HepG2 (cell line): ENCODE measurements around the gene XK. TPM values are rescaled to one million over a fixed set of nuclear protein-coding genes. Genes with fewer than 3 reads are reported as not detected.

Source experiments
- ATAC-seq: fragments of 200-7000 bp; cut with Tn5 transposase; 3 replicates; pipeline ENCODE4 v1.9.1; 2020; ENCODE audit warnings: mild to moderate bottlenecking, moderate library complexity
- Bru-seq: library from RNA; stranded (reverse); fragments of 400-500 nt; gene quantifications from one replicate; lab custom pipeline; 2021; lab: Mats Ljungman, UMichigan
- BruChase-seq, 2 experiments: library from RNA; stranded (reverse); fragments of 400-500 nt; gene quantifications; one replicate each; lab custom pipeline; 2021; lab: Mats Ljungman, UMichigan
- BruUV-seq: library from RNA; stranded (reverse); fragments of 400-500 nt; replicated peaks from 2 replicates; lab custom pipeline; 2021; lab: Mats Ljungman, UMichigan
- CTCF ChIA-PET: fragments of 300-600 bp; formaldehyde crosslinking; extraction: SDS; loops from one replicate; lab custom pipeline; 2021; ENCODE audit warnings: low total read pairs, inconsistent platforms, low intra/inter-chr PET ratio; lab: Yijun Ruan, JAX
- POLR2A ChIA-PET: fragments of 350-600 bp; sonication (Branson Sonifier 250); formaldehyde crosslinking; loops from one replicate; lab custom pipeline; 2020; ENCODE audit warnings: antibody characterized with exemption, inconsistent platforms; lab: Yijun Ruan, JAX
- DNase-seq: peaks from one replicate; pipeline ENCODE4 v3.0.0-alpha.2; 2015; ENCODE audit warnings: low spot score
- FAIRE-seq: peaks from 3 replicates; lab custom pipeline; 2011; peaks lifted over from hg19 to GRCh38; lab: Jason Lieb, UNC
- H2AFZ ChIP-seq: one replicate; pipeline ENCODE4 v1.6.1; 2011; ENCODE audit warnings: low read length, inconsistent platforms
- H3K27ac ChIP-seq: fragments of 300-600 bp; 3 replicates; pipeline ENCODE4 v1.8.0; 2011; ENCODE audit warnings: mixed run types, mild to moderate bottlenecking, mixed read lengths, low read length, inconsistent platforms; ENCODE audit not compliant: insufficient read depth; ENCODE audit errors: extremely low read length
- H3K27me3 ChIP-seq, 2 experiments: fragments of 200-600 bp in 1 of 2; 2 replicates in 1 of 2; 3 replicates in 1 of 2; pipeline versions ENCODE4 v1.6.0 to v1.8.0; 2011; ENCODE audit warnings: low read length in 2 of 2, mild to moderate bottlenecking in 2 of 2, moderate library complexity in 2 of 2, inconsistent platforms in 1 of 2; ENCODE audit not compliant: insufficient read depth in 2 of 2, control insufficient read depth in 1 of 2
- H3K36me3 ChIP-seq, 2 experiments: fragments of 200-600 bp in 1 of 2; replicated peaks in 1 of 2; 2 replicates in 1 of 2; 3 replicates in 1 of 2; pipeline versions ENCODE4 v1.5.1 to v1.8.0; 2011; ENCODE audit warnings: low read length in 2 of 2, inconsistent platforms in 1 of 2; ENCODE audit not compliant: insufficient read depth in 2 of 2, control insufficient read depth in 1 of 2
- H3K4me1 ChIP-seq: 2 replicates; pipeline ENCODE4 v1.5.1; 2012; ENCODE audit warnings: low read length, inconsistent platforms; ENCODE audit not compliant: insufficient read depth
- H3K4me2 ChIP-seq: 2 replicates; pipeline ENCODE4 v1.6.0; 2011; ENCODE audit warnings: low read depth, low read length, inconsistent platforms
- H3K4me3 ChIP-seq, 3 experiments: fragments of 200-600 bp in 1 of 3; sonication (generic), shearing (Covaris generic) in 1 of 3; replicated peaks in 1 of 3; 2 replicates each; pipeline ENCODE4 v1.5.1; 2011 to 2016; ENCODE audit warnings: low read length in 3 of 3, inconsistent platforms in 2 of 3, low read depth in 2 of 3, mild to moderate bottlenecking in 2 of 3, control low read depth in 1 of 3, mixed read lengths in 1 of 3; ENCODE audit not compliant: insufficient read depth in 1 of 3
- H3K79me2 ChIP-seq: one replicate; pipeline ENCODE4 v1.6.1; 2011; ENCODE audit warnings: low read length, inconsistent platforms; ENCODE audit not compliant: insufficient read depth
- H3K9ac ChIP-seq: 2 replicates; pipeline ENCODE4 v1.6.0; 2011; ENCODE audit warnings: mild to moderate bottlenecking, low read depth, low read length, inconsistent platforms; ENCODE audit not compliant: insufficient read depth
- H3K9me3 ChIP-seq: 2 replicates; pipeline ENCODE4 v1.5.1; 2012; ENCODE audit warnings: mild to moderate bottlenecking, low read length
- H4K20me1 ChIP-seq: 2 replicates; pipeline ENCODE4 v1.6.0; 2011; ENCODE audit warnings: inconsistent platforms, mild to moderate bottlenecking, low read length, moderate library complexity; ENCODE audit not compliant: insufficient read depth
- ATM ChIP-seq: fragments of 450-650 bp; IDR thresholded peaks from 2 replicates; pipeline ENCODE4 v1.7.1; 2017; ENCODE audit warnings: mild to moderate bottlenecking, borderline replicate concordance
- CEBPB ChIP-seq: IDR thresholded peaks from 2 replicates; pipeline ENCODE4 v1.6.1; 2011; ENCODE audit warnings: low read depth, low read length, improper control_type of control experiment, borderline replicate concordance
- KAT2B ChIP-seq: fragments of 150-350 bp; IDR thresholded peaks from 2 replicates; pipeline ENCODE4 v1.6.1; 2014; ENCODE audit warnings: low read depth, low read length, borderline replicate concordance
- MAZ ChIP-seq, 2 experiments: sonication (generic) in 1 of 2; formaldehyde crosslinking in 1 of 2; IDR thresholded peaks; 2 replicates each; pipeline versions ENCODE4 v1.5.0 to v1.6.1; 2012 to 2020; ENCODE audit warnings: low read depth in 2 of 2, mild to moderate bottlenecking in 2 of 2, borderline replicate concordance in 1 of 2, improper control_type of control experiment in 1 of 2, low read length in 1 of 2, missing genetic modification reagents in 1 of 2, moderate library complexity in 1 of 2
- MNT ChIP-seq: fragments of 450-650 bp; IDR thresholded peaks from 2 replicates; pipeline ENCODE4 v1.6.1; 2016
- MXD1 ChIP-seq: sonication (generic); formaldehyde crosslinking; IDR thresholded peaks from 2 replicates; pipeline ENCODE4 v1.4.0; 2020; ENCODE audit warnings: mild to moderate bottlenecking, missing genetic modification reagents
- NFKB2 ChIP-seq: sonication (generic); formaldehyde crosslinking; IDR thresholded peaks from 2 replicates; pipeline ENCODE4 v1.4.0; 2020; ENCODE audit warnings: missing genetic modification reagents, borderline replicate concordance
- TBX3 ChIP-seq: fragments of 450-650 bp; IDR thresholded peaks from 2 replicates; pipeline ENCODE4 v1.6.1; 2017; ENCODE audit warnings: antibody characterized with exemption, mild to moderate bottlenecking, inconsistent platforms, borderline replicate concordance
- ZC3H13 ChIP-seq: sonication (generic); formaldehyde crosslinking; IDR thresholded peaks from 2 replicates; pipeline ENCODE4 v1.8.1; 2023; ENCODE audit warnings: mild to moderate bottlenecking, missing genetic modification reagents, moderate library complexity
- ZMAT3 ChIP-seq: sonication (generic); formaldehyde crosslinking; conservative IDR thresholded peaks from 2 replicates; pipeline ENCODE4 v1.7.0; 2021; ENCODE audit warnings: missing genetic modification reagents
- WGBS: methylation state at CpG from one replicate; pipeline ENCODE4 v1.1.6; 2017; ENCODE audit warnings: low lambda C conversion rate; 5-methylcytosine and 5-hydroxymethylcytosine counted together
- in situ Hi-C: cut with HindIII; loops from 2 replicates; pipeline ENCODE4 v1.10.0; 2017; ENCODE audit warnings: low pct_unique_long_range_greater_than_20kb; ENCODE audit not compliant: extremely low pct_ligation_motif_present
- intact Hi-C: fragments of 100-400 bp; cut with micrococcal nuclease; formaldehyde crosslinking; loops from one replicate; pipeline ENCODE4 v1.10.0; 2022; ENCODE audit not compliant: unreplicated experiment
- long read RNA-seq, 2 experiments: library from RNA in 1 of 2; library from polyadenylated mRNA in 1 of 2; stranded (forward) in 1 of 2; unstranded in 1 of 2; transcript quantifications; one replicate each; pipeline ENCODE4 v2.0.0, GENCODE V29; 2019 to 2022
- polyA minus RNA-seq, 3 experiments: library from RNA; depleted of rRNA, polyadenylated mRNA; stranded (reverse); fragments of >200 nt; gene quantifications; 2 replicates each; pipeline ENCODE4 v1.2.3, GENCODE V29; 2011; ENCODE audit warnings: low replicate concordance in 1 of 3
- polyA plus RNA-seq, 8 experiments: library from polyadenylated mRNA; depleted of rRNA in 3 of 8; stranded (reverse) in 7 of 8; unstranded in 1 of 8; fragments of >200 nt; fragmentation: Illumina TruSeq in 4 of 8; extraction: Trizol in 4 of 8; gene quantifications; 2 replicates each; pipeline versions ENCODE4 v1.2.1 to v1.2.3, GENCODE V29; 2011 to 2016; ENCODE audit warnings: low read depth in 4 of 8, missing spikeins in 1 of 8, mixed read lengths in 1 of 8; ENCODE audit not compliant: insufficient read depth in 1 of 8
- total RNA-seq, 5 experiments: library from RNA; depleted of rRNA; stranded (reverse); fragments of >200 nt; fragmentation: Illumina TruSeq; extraction: Trizol; gene quantifications; 2 replicates each; pipeline ENCODE4 v1.2.3, GENCODE V29; 2016; ENCODE audit warnings: low read depth in 1 of 5

Gene XK
- total RNA-seq (2016; rRNA removed; fragmentation: Illumina TruSeq; extraction: Trizol) (not detected in 2 replicates), polyA plus RNA-seq (2011; rRNA removed) (not detected in 2 replicates), polyA minus RNA-seq (2011; rRNA and poly(A)+ RNA removed; ENCODE audit: low replicate concordance) (18.8 TPM in 1 of 2 replicates, not detected in the other), Bru-seq, nascent RNA (not detected), BruChase-seq, experiment 1, labeled RNA remaining after a 6-hour chase (not detected), BruChase-seq, experiment 2, labeled RNA remaining after a 2-hour chase (not detected)
- not detected in 2 replicates for total RNA-seq (2016; cell fraction: cytosol; rRNA removed; fragmentation: Illumina TruSeq; extraction: Trizol; ENCODE audit: low read depth)
- not detected in 2 replicates for total RNA-seq (2016; cell fraction: insoluble cytoplasmic fraction; rRNA removed; fragmentation: Illumina TruSeq; extraction: Trizol)
- total RNA-seq (2016; cell fraction: membrane; rRNA removed; fragmentation: Illumina TruSeq; extraction: Trizol), result not detected in 2 replicates
- total RNA-seq (2016; cell fraction: nucleus; rRNA removed; fragmentation: Illumina TruSeq; extraction: Trizol), result not detected in 2 replicates
- polyA plus RNA-seq (2011; cell fraction: cytosol; rRNA removed), result not detected in 2 replicates
- not detected in 2 replicates for polyA plus RNA-seq (2011; cell fraction: nucleus; rRNA removed)
- polyA plus RNA-seq (2012), result not detected in 2 replicates
- polyA plus RNA-seq (2016; cell fraction: cytosol; fragmentation: Illumina TruSeq; extraction: Trizol; ENCODE audit: low read depth), result not detected in 2 replicates
- polyA plus RNA-seq (2016; cell fraction: insoluble cytoplasmic fraction; fragmentation: Illumina TruSeq; extraction: Trizol; ENCODE audit: low read depth), result not detected in 2 replicates
- not detected in 2 replicates for polyA plus RNA-seq (2016; cell fraction: membrane; fragmentation: Illumina TruSeq; extraction: Trizol; ENCODE audit: low read depth)
- polyA plus RNA-seq (2016; cell fraction: nucleus; fragmentation: Illumina TruSeq; extraction: Trizol; ENCODE audit: insufficient read depth, low read depth), result not detected in 2 replicates
- polyA minus RNA-seq (2011; cell fraction: cytosol; rRNA and poly(A)+ RNA removed), result 0.10 and 0.44 TPM in 2 replicates
- polyA minus RNA-seq (2011; cell fraction: nucleus; rRNA and poly(A)+ RNA removed), result 0.13 TPM in 1 of 2 replicates, not detected in the other
- long read RNA-seq, experiment 1, result 0 reads
- long read RNA-seq, experiment 2, result 0 reads

- Histone ChIP-seq H3K27me3 (no peaks in the 10 kb centered on the region), H3K9me3 (no peaks in the 10 kb centered on the region), H3K4me2 (peak within 1 kb of the TSS; percentile 53), H3K4me3 (peak within 1 kb of the TSS in 2 of 3 experiments; percentile 16 to 20; a peak in 3 of 6 replicates), H3K9ac (no peak within 1 kb of the TSS), H2AFZ (no peak within 1 kb of the TSS), H3K27ac (no peak within 1 kb of the TSS), H3K36me3 (no peaks in the 10 kb centered on the region), H3K79me2 (no peaks in the 10 kb centered on the region), H3K4me1 (no peaks in the 10 kb centered on the region), H4K20me1 (no peaks in the 10 kb centered on the region)
- ChIA-PET CTCF (no interaction called here), POLR2A (no interaction called here)
- no TSS peak for BruUV-seq
- ATAC-seq (peak; percentile 77), DNase-seq (no peak), FAIRE-seq (no peak)
- in situ Hi-C loops (no loop called here), intact Hi-C loops (no loop called here)
- no CpG with 5 or more reads among the region's 100 CpGs for WGBS
- TF ChIP-seq MNT (no peak), TBX3 (no peak), KAT2B (no peak), ZMAT3 (CRISPR knock-in tag) (no peak), MXD1 (CRISPR knock-in tag) (no peak; the same call in 1 of the 2 replicates), NFKB2 (no peak), CEBPB (no peak), MAZ (IDR thresholded peaks at IDR 0.05; ENCODE audit: borderline replicate concordance, low read depth, low read length) (no peak), MAZ (CRISPR knock-in tag; IDR thresholded peaks at IDR 0.05; ENCODE audit: low read depth) (no peak), ATM (no peak), ZC3H13 (CRISPR knock-in tag) (no peak)
Observed at GRCh38 chrX:37685381-37686359, at the start of gene XK. XK (plus strand) TSS chrX:37685791; CDS start chrX:37685962, 171 bp downstream.
